HL-60/S4 (cell line): ENCODE data around the gene SFT2D1.
"Not testable (repeated sequence)": the region's sequence is repeated elsewhere in the genome, so short reads cannot be mapped to it uniquely, and the experiment has no call there.

Experiments
- in situ Hi-C: fragments of 300-500 bp; cut with MboI; formaldehyde crosslinking; loops from 2 replicates; pipeline ENCODE4 v1.14.3; 2022; ENCODE audit warnings: low sequenced_read_pairs

Gene SFT2D1

DNA sequence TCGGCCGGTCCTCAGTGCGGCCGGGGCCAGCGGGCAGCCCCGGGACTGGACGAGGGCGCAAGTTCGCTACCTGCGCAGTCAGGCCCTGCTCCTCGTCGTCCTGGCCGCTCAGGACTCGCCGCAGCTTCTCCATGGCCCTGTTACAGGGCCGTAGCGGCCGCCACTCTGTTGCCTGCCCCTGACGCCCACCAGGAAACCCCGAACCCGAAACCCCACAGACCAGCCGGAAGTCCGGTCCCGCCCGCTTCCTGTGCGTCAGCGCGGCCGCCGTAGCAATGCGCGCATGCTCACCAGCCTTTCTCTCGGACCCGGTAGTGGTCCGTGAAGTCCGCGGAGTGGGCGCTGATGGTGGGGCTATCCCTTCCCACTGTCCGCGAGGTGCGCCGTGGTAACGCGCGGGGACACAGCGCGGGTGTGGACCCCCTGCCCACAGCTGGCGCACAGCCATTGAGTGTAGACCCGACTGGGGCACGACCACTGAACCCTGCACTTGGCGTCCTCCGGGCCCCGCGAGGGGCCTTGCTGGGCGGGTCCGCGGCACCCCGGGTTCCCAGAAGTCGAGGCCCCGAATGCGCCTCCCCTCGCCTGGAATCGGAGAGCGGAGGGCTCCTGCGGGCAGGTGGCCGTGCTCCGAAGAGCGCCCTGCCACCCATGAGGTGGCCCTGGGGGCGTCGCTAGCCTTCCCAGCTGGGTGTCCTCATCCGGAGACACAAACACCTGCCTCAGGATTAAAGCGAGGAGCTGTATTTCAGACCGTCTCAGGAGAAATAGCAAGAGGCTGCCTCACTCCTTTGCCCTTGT, at the start of gene SFT2D1:
SFT2D1 (minus strand) TSS at position 197 of the 801 bp plus-strand sequence; CDS start at position 133, 64 bp downstream.
- in situ Hi-C loops, result no loop called here

GRCh38 chr6:166389119-166389518, 46.8 kb upstream of the SFT2D1 start:
- in situ Hi-C loops, result no loop called here

- in situ Hi-C loops, result no loop called here
These were observed 46.1 kb upstream of the SFT2D1 start for GRCh38 chr6:166388290-166389004.

DNA sequence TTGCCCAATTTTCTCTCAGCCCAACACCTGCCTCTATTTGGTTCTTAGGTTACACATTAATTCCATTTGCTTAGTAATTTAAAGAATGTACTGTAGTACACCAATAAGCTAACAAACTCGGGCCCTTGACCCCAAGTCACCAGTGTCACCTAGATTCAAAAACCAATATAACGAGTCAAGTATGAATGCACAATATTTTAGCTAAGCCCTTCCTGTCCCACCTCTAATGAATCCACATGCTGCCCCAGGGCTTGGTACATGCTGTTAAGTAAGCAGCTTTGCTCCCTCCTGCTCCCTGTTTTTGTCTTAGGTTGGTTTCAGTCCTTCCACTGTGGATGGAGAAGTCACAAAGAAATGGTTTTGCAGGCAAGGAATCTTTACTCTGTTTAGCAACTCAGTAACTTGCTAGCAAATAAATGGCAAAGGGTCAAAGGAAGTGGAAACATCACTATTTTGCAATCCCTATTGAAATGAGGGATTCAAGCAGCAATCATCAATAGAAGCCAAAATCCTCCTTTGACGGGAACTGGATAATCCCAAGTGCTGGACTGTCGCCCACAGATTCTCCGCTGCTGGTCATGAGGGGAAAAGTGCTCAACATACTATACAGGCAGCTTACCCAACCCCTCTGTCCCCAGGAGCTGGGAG, 45.4 kb upstream of the SFT2D1 start:
- in situ Hi-C loops, result no loop called here

DNA sequence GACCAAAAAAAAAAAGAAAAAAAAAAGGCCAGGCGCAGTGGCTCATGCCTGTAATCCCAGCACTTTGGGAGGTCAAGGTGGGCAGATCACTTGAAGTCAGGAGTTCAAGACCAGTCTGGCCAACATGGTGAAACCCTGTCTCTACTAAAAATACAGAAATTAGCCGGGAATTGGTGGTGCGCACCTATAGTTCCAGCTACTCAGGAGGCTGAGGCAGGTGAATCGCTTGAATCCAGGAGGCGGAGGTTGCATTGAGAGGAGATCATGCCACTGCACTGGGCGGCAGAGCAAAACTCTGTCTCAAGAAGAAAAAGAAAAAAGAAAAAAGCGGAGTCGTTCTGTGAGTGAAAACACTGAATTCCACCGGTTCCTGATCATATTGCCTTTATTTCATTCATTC, 44.8 kb upstream of the SFT2D1 start:
- in situ Hi-C loops, result not testable (repeated sequence)

- in situ Hi-C loops, result no loop called here
These were observed 43.8 kb upstream of the SFT2D1 start for GRCh38 chr6:166386111-166386510.

DNA sequence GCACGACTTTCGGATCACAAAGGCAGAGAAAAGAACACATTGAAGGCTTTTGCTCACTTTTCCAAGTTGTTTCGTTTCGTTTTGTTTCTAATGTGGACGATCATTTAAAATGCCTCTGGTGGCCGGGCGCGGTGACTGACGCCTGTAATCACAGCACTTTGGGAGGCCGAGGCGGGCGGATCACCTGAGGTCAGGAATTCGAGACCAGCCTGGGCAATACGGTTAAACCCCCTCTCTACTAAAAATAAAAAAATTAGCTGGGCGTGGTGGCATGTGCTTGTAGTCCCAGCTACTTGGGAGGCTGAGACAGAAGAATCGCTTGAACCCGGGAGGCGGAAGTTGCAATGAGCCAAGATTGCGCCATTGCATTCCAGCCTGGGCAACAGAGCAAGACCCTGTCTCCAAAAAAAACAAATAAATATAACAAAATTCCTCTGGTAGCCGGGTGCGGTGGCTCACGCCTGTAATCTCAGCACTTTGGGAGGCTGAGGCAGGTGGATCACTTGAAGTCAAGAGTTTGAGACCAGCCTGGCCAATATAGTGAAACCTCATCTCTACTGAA, 41.5 kb upstream of the SFT2D1 start:
- in situ Hi-C loops, result not testable (repeated sequence)

DNA sequence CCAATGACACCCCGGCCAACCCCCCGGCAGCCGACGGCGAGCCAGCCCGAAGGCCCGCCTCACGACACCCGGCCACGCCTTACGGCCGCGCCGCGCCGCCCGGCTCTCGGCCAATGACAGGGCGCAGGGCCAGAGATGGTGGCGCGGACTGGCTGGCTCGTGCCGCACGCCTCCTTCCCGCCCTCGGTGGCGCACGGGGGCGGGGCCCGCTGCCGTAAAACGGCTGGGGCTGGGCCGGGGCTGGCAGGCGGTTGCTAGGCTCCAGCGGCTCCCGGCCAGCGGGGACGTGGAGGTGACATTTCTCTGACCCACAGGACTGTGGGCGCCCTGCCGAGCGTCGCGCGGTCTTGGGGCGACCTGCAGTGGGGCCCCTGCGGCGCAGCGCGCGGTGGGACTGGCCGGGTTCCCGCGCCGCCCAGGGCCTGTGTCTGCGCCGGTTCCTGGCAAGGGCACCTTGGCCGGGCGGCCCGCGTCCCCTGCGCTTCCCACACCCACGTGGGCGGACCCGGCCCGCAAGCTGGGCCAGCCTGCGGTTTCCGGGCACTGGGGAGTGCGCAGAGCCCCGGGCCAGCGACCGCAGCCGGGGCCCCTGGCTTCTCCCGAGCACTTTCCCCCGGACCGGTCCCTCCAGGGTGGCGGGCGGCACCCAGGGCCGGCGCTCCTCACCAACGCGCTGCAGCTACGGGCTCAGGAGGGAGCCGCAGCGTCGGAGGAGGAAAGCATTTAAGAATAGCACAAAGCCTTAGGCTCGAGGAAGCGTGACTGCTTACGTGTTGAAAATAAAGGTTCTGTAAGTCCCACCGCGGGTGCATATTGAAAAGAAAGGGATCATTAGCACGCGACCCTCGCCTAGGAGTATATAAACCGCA, 40.8 kb upstream of the SFT2D1 start, which contains the start of gene MPC1:
MPC1 (minus strand) TSS at position 8 of the 869 bp plus-strand sequence. CDS start 64 bp downstream, outside the sequence.
- in situ Hi-C loops, result no loop called here

- in situ Hi-C loops, result no loop called here
These were observed 40.2 kb upstream of the SFT2D1 start for GRCh38 chr6:166382500-166382932.

- in situ Hi-C loops, result no loop called here
These were observed 39.6 kb upstream of the SFT2D1 start for GRCh38 chr6:166381733-166382499.

DNA sequence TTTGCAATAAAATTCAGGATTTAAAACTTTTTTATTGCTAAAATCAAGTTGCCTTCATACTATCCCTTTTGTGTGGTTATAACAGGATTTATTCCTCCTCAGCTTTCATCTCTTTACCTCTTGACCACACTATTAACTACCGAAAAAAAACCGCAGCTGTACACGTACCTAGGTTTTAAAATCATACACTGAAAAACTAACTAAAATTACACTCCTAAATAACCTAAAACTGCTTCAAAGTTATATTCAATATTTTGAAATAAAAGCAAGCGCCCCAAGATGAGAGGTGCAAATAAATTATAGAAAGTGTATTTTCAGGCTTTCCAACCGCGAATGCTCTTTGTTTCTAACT, 39.0 kb upstream of the SFT2D1 start:
- in situ Hi-C loops, result no loop called here

DNA sequence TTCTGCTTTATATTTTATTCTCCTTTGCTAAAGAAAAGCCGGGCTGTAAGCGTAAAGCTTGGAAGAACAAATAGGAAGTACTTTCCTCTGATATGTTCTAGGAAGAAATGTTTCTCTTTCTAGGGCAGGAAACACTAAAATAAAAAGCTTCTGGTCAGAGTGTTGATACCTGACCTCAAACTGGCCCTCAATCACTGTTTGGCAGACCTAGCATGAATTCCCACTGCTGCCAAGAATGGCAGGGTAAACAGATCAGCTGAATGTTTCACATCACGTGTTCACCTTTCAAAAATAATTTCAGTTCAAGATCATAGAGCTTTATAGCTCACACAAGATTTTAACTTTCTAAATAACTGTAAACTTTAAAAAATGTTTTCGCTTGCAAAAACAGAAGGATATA, 37.5 kb upstream of the SFT2D1 start:
- in situ Hi-C loops, result no loop called here

DNA sequence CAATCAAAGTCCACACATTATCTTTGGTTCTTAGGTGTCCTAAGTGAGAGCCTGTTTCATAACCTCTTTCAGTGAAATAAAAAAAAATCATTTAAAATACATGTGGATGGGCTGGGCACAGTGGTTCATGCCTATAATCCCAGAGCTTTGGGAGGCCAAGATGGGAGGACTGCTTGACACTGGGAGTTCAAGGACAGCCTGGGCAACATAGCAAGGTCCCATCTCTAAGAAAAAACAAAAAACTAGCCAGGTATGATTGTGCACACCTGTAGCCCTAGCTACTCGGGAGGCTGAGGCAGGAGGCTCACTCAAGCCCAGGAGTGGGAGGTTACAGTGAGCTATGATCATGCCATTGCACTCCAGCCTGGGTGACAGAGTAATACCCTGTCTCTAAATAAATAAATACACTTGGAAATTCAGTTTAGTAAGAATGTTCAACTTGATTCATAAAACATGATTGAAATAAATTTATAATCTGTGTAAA, 36.8 kb upstream of the SFT2D1 start:
- in situ Hi-C loops, result no loop called here

- in situ Hi-C loops, result no loop called here
These were observed 35.4 kb upstream of the SFT2D1 start for GRCh38 chr6:166377721-166378120.

DNA sequence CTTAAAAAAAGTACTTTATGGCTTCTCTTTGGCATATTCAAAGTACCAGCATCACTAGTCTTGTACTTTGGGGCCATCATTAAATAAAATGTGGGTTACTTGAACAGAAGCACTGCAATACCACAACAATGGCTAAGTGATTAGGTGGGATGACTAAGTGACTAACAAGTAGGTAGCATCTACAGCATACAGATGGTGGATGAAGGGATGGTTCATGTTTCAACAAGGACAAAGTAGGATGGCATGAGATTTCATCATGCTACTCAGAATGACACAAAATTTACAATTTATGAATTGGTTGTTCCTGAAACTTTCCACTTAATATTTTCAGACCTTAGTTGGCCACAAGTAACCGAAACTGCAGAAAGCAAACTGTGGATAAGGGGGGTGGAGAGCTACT, 32.7 kb upstream of the SFT2D1 start:
- in situ Hi-C loops, result no loop called here

GRCh38 chr6:166370489-166370888, 28.1 kb upstream of the SFT2D1 start:
- in situ Hi-C loops, result no loop called here

DNA sequence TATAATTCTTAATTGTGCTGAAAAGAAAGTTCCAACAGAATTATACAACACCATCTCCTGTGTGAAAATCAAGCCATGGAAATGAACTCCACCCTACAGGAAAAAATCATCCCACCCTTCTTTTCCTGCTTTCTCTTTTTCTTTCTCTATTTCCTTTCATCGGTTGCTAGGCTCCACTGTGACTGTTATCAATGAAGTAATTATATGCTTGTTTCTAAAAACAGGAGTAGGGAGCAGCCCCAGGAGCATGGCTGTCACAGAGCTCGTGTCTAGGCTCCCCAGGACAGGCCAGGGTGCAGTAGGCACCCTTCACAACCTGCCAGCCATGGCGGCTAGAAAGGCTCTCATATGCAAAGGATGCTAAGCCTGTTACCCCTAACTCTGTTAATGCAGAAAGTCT, 27.4 kb upstream of the SFT2D1 start:
- in situ Hi-C loops, result no loop called here

- in situ Hi-C loops, result no loop called here
These were observed 24.6 kb upstream of the SFT2D1 start for GRCh38 chr6:166366921-166367320.

GRCh38 chr6:166365806-166366205, 23.5 kb upstream of the SFT2D1 start:
- in situ Hi-C loops, result no loop called here
